ENCODE data around the gene CPNE7. TPM values are rescaled to one million over a fixed set of nuclear protein-coding genes. Genes with fewer than 3 reads are reported as not detected.

The CPNE7 gene
- total and polyA plus RNA-seq, 9 of the 15 experiments (the other 6 are each of a cell fraction or from before 2014, with no cell fraction given) = 0.30 to 73.4 (median 32.7) TPM

- TF ChIP-seq REST (IDR thresholded peaks at IDR 0.05; ENCODE audit: borderline replicate concordance) (no peak), REST (CRISPR knock-in tag; IDR thresholded peaks at IDR 0.05; ENCODE audit: low read depth) (peak; percentile 40; the same call in 1 of the 2 replicates), ATF6 (CRISPR knock-in tag; IDR thresholded peaks at IDR 0.05) (peak; percentile 65; the same call in 1 of the 2 replicates), STAT5B (CRISPR knock-in tag; IDR thresholded peaks at IDR 0.05) (no peak), NCOA1 (IDR thresholded peaks at IDR 0.05; ENCODE audit: low read depth) (peak; percentile 25; the same call in 1 of the 2 replicates), HNRNPLL (IDR thresholded peaks at IDR 0.05; ENCODE audit: low read depth, low read length, poor library complexity, severe bottlenecking) (peak; percentile 84), CHAMP1 (IDR thresholded peaks at IDR 0.05) (no peak), RERE (CRISPR knock-in tag; IDR thresholded peaks at IDR 0.05; ENCODE audit: borderline replicate concordance) (no peak)
Measured at GRCh38 chr16:89560378-89561141, 15.0 kb upstream of the CPNE7 start, which contains the start of gene RPL13 (continued).

Measured in K562 (cell line).